Neural cell (in vitro differentiated cells): ENCODE data around the gene KRT38. TPM values are rescaled to one million over a fixed set of nuclear protein-coding genes. Genes with fewer than 3 reads are reported as not detected.

Source experiments
- H2AFZ ChIP-seq: fragments of 200-600, 300-800 bp; sonication (generic), shearing (Covaris generic); 2 replicates; pipeline ENCODE4 v1.6.0; 2014; ENCODE audit warnings: low read depth, mild to moderate bottlenecking, antibody characterized with exemption, low read length, moderate library complexity
- H3F3A ChIP-seq: fragments of 200-600 bp; shearing (Covaris generic); 2 replicates; pipeline ENCODE4 v1.6.1; 2016; ENCODE audit warnings: mild to moderate bottlenecking, moderate library complexity, mixed read lengths, antibody characterized with exemption, low read length; ENCODE audit not compliant: insufficient read depth, poor library complexity, severe bottlenecking
- H3K27ac ChIP-seq: fragments of 200-600, 300-800 bp; sonication (generic), shearing (Covaris generic); 2 replicates; pipeline ENCODE4 v1.5.1; 2014; ENCODE audit warnings: mild to moderate bottlenecking, low read length, moderate library complexity
- H3K27me3 ChIP-seq: fragments of 300-800, 200-600 bp; sonication (generic), shearing (Covaris generic); 2 replicates; pipeline ENCODE4 v1.6.0; 2014; ENCODE audit warnings: mild to moderate bottlenecking, low read depth, low read length, moderate library complexity; ENCODE audit not compliant: insufficient read depth
- H3K36me3 ChIP-seq: fragments of 300-800, 200-600 bp; sonication (generic), shearing (Covaris generic); 2 replicates; pipeline ENCODE4 v1.5.1; 2014; ENCODE audit warnings: mild to moderate bottlenecking, antibody characterized with exemption, low read length, moderate library complexity; ENCODE audit not compliant: insufficient read depth
- H3K4me2 ChIP-seq: fragments of 300-800, 200-600 bp; sonication (generic), shearing (Covaris generic); 2 replicates; pipeline ENCODE4 v1.6.0; 2014; ENCODE audit warnings: mild to moderate bottlenecking, low read length
- H3K4me3 ChIP-seq: fragments of 300-800, 200-600 bp; sonication (generic), shearing (Covaris generic); 2 replicates; pipeline ENCODE4 v1.5.1; 2014; ENCODE audit warnings: mild to moderate bottlenecking, low read length, moderate library complexity
- H3K79me2 ChIP-seq: fragments of 200-600 bp; shearing (Covaris generic); replicated peaks from 2 replicates; pipeline ENCODE4 v1.6.0; 2014; ENCODE audit warnings: mild to moderate bottlenecking, low read length, moderate library complexity; ENCODE audit not compliant: insufficient read depth
- H3K9ac ChIP-seq: fragments of 300-800, 200-600 bp; sonication (generic), shearing (Covaris generic); 2 replicates; pipeline ENCODE4 v1.6.1; 2016; ENCODE audit warnings: mild to moderate bottlenecking, low read length, mixed read lengths
- H3K9me2 ChIP-seq: fragments of 200-600 bp; shearing (Covaris generic); 2 replicates; pipeline ENCODE4 v1.6.1; 2016; ENCODE audit warnings: mild to moderate bottlenecking, low read length, mixed read lengths; ENCODE audit not compliant: insufficient read depth
- H3K9me3 ChIP-seq: fragments of 200-600, 300-800 bp; sonication (generic), shearing (Covaris generic); 2 replicates; pipeline ENCODE4 v1.6.1; 2016; ENCODE audit warnings: mild to moderate bottlenecking, mixed run types, low read length, moderate library complexity, mixed read lengths
- H4K20me1 ChIP-seq: fragments of 200-600 bp; shearing (Covaris generic); 2 replicates; pipeline ENCODE4 v1.6.1; 2016; ENCODE audit warnings: mild to moderate bottlenecking, mixed run types; ENCODE audit not compliant: insufficient read depth
- CTCF ChIP-seq: fragments of 450-650 bp; IDR thresholded peaks from 2 replicates; pipeline ENCODE4 v1.5.1; 2014; ENCODE audit warnings: antibody characterized with exemption, mild to moderate bottlenecking, moderate library complexity; ENCODE audit not compliant: poor library complexity, severe bottlenecking
- EP300 ChIP-seq: fragments of 450-650 bp; conservative IDR thresholded peaks from 2 replicates; pipeline ENCODE4 v1.6.1; 2014; ENCODE audit warnings: antibody characterized with exemption, mild to moderate bottlenecking, moderate library complexity; ENCODE audit not compliant: poor library complexity, severe bottlenecking
- EZH2 ChIP-seq: fragments of 200-600, 300-800 bp; shearing (Covaris generic), sonication (generic); IDR thresholded peaks from 2 replicates; pipeline ENCODE4 v1.6.1; 2014; ENCODE audit warnings: antibody characterized with exemption, low read length, borderline replicate concordance, mild to moderate bottlenecking; ENCODE audit not compliant: insufficient read depth, poor library complexity, severe bottlenecking
- MXI1 ChIP-seq: fragments of 450-650 bp; conservative IDR thresholded peaks from 2 replicates; pipeline ENCODE4 v1.6.1; 2014; ENCODE audit warnings: antibody characterized with exemption, mild to moderate bottlenecking; ENCODE audit not compliant: poor library complexity, severe bottlenecking
- POLR2AphosphoS5 ChIP-seq: IDR thresholded peaks from 2 replicates; pipeline ENCODE4 v1.6.1; 2012
- RAD21 ChIP-seq: fragments of 450-650 bp; conservative IDR thresholded peaks from 2 replicates; pipeline ENCODE4 v1.6.1; 2014; ENCODE audit warnings: antibody characterized with exemption, mild to moderate bottlenecking, moderate library complexity
- REST ChIP-seq: IDR thresholded peaks from 2 replicates; pipeline ENCODE4 v1.6.1; 2012; ENCODE audit warnings: borderline replicate concordance
- SMC3 ChIP-seq: fragments of 450-650 bp; conservative IDR thresholded peaks from 2 replicates; pipeline ENCODE4 v1.6.1; 2014; ENCODE audit warnings: antibody characterized with exemption, mild to moderate bottlenecking, moderate library complexity; ENCODE audit not compliant: poor library complexity
- TAF1 ChIP-seq: IDR thresholded peaks from 2 replicates; pipeline ENCODE4 v1.6.1; 2012; ENCODE audit warnings: low read depth
- polyA plus RNA-seq: library from polyadenylated mRNA; depleted of rRNA; stranded (reverse); fragments of >200 nt; gene quantifications from 2 replicates; pipeline ENCODE4 v1.2.3, GENCODE V29; 2014

KRT38 gene
- polyA plus RNA-seq, 1 donor from 2014 or later = not detected

- H3K79me2 ChIP-seq = no peaks in the 10 kb centered on the region
- H3K4me2 ChIP-seq = no peak overlapping the region
- no peaks in the 10 kb centered on the region for H4K20me1 ChIP-seq
- H3K27me3 ChIP-seq = no peaks in the 10 kb centered on the region
- H3K4me3 ChIP-seq = no peak overlapping the region
- H3K27ac ChIP-seq = no peak overlapping the region
- no peaks in the 10 kb centered on the region for H3K9me2 ChIP-seq
- no peaks in the 10 kb centered on the region for H3K36me3 ChIP-seq
- no peak overlapping the region for H3K9ac ChIP-seq
- H2AFZ ChIP-seq = no peak overlapping the region
- no peaks in the 10 kb centered on the region for H3F3A ChIP-seq
- TF ChIP-seq SMC3 = no peak
- TF ChIP-seq EZH2 = no peak
- TF ChIP-seq EP300 = no peak
- no peak for TF ChIP-seq RAD21
- no peak for TF ChIP-seq TAF1
- TF ChIP-seq REST = no peak
- TF ChIP-seq POLR2AphosphoS5 = no peak
- no peak for TF ChIP-seq MXI1
- no peak for TF ChIP-seq CTCF
- H3K9me3 ChIP-seq = no peaks in the 10 kb centered on the region
These were observed 20.6 kb downstream of the KRT38 start for GRCh38 chr17:41420134-41420533.

GRCh38 chr17:41419716-41420115, 21.1 kb downstream of the KRT38 start:
- TF ChIP-seq REST = no peak
- no peak for TF ChIP-seq TAF1
- TF ChIP-seq MXI1 = no peak
- no peak for TF ChIP-seq CTCF
- TF ChIP-seq EP300 = no peak
- Histone ChIP-seq H3K9me3 (no peaks in the 10 kb centered on the region), H3K79me2 (no peaks in the 10 kb centered on the region), H3F3A (no peaks in the 10 kb centered on the region), H4K20me1 (no peaks in the 10 kb centered on the region), H3K27me3 (no peaks in the 10 kb centered on the region), H3K9ac (no peak overlapping the region), H3K4me3 (no peak overlapping the region), H3K27ac (no peak overlapping the region), H3K9me2 (no peaks in the 10 kb centered on the region), H2AFZ (no peak overlapping the region), H3K36me3 (no peaks in the 10 kb centered on the region), H3K4me2 (no peak overlapping the region)
